ENCODE results near the gene SYAP1.
A peak's percentile ranks its signal among the peaks of the same experiment; 100 is the strongest.
"Not testable (repeated sequence)": the region's sequence is repeated elsewhere in the genome, so short reads cannot be mapped to it uniquely, and the experiment has no call there.

The SYAP1 gene

GRCh38 chrX:16783452-16783851, 64.0 kb downstream of the SYAP1 start:
- ATAC-seq, result no peak
- Mint-ChIP-seq H3K4me3 (no peak overlapping the region), H3K9me3 (no peaks in the 10 kb centered on the region), H3K27me3 (no peaks in the 10 kb centered on the region), H3K4me1 (peaks cover 13% of the 10 kb centered on the region), H3K36me3 (ENCODE audit: low read depth) (peaks cover 6% of the 10 kb centered on the region), H3K27ac (no peak overlapping the region)
- no peak for DNase-seq

GRCh38 chrX:16784440-16784839, 65.0 kb downstream of the SYAP1 start:
- H3K4me1 Mint-ChIP-seq, result peaks cover 13% of the 10 kb centered on the region
- H3K27me3 Mint-ChIP-seq; H3K36me3 Mint-ChIP-seq (ENCODE audit: low read depth); H3K27ac Mint-ChIP-seq; ATAC-seq; H3K9me3 Mint-ChIP-seq; DNase-seq; H3K4me3 Mint-ChIP-seq: not testable (repeated sequence)

DNA sequence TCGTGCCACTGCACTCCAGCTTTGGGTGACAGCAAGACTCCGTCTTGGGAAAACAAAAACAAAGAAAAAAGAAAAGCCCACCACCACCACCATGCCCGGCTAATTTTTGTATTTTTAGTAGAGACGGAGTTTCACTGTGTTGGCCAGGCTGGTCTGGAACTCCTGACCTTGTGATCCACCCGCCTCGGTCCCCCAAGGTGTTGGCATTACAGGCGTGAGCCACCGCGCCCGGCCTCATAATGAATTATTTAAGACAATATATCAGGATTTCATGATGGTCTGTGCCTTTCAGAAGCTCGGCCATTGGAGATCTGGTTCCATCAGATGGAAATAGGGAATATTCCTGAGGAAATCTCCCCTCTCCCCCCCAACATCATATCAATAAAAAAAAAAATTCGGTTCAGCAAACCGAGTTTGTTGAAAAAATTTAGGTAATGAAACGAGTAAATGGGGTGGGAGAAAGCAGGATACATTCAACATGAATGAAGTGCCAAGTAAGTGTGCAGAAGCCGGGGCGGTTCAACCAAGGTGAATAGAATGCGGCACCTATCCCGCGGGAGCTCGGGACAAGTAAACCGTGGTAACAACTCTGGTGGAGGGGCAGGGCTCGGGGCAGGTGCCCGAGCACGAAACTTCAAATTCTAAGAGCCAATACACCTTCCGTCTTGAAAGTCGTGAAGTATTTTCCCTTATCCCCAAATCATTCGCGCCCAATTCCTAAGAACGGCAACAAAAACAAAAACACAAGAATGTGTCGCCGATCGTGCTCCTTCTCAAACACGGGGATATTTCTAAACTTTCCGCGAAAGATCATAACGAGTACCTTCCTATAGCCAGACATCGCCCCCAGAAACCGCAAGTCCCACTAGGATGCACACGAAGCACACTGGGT, 66.1 kb downstream of the SYAP1 start:
- no peak for ATAC-seq
- Mint-ChIP-seq H3K36me3 (ENCODE audit: low read depth) (peaks cover 7% of the 10 kb centered on the region), H3K27me3 (no peaks in the 10 kb centered on the region), H3K4me1 (peaks cover 13% of the 10 kb centered on the region), H3K9me3 (no peaks in the 10 kb centered on the region), H3K4me3 (peak overlapping the region; percentile 96), H3K27ac (peak overlapping the region; percentile 91)
- no peak for DNase-seq

DNA sequence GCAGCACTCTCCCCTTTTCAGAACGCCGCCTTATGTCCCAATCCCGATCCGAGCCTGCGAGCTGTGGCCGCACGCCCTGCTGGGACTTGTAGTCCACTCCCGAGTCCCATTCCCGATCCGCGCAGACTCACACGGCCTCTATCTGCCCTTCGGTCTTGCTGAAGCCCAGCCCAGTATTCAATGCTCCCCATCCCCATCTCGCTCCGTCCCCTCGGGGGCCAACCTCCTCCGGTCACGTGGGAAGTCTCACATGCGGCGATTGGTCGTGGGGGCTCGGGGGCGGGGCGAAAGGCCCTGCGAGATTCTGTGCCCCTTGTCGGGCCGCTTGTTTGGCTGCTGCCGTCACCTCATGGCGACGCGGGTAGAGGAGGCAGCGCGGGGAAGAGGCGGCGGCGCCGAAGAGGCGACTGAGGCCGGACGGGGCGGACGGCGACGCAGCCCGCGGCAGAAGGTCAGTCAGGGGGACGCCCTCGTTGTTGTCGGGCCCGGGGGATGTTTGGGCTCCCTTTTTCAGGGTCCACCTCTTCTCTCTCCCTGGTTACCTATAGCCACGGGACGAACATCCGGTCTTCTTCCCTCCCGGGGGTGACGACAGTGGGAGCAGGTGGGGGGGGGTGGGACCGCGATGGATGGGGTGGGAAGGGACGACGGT, 66.9 kb downstream of the SYAP1 start, which contains the start of gene TXLNG:
Gene TXLNG (plus strand): TSS at position 328 of the 652 bp plus-strand sequence. CDS start 22 bp downstream, at position 350.
- H3K4me1 Mint-ChIP-seq, result peaks cover 17% of the 10 kb centered on the region

DNA sequence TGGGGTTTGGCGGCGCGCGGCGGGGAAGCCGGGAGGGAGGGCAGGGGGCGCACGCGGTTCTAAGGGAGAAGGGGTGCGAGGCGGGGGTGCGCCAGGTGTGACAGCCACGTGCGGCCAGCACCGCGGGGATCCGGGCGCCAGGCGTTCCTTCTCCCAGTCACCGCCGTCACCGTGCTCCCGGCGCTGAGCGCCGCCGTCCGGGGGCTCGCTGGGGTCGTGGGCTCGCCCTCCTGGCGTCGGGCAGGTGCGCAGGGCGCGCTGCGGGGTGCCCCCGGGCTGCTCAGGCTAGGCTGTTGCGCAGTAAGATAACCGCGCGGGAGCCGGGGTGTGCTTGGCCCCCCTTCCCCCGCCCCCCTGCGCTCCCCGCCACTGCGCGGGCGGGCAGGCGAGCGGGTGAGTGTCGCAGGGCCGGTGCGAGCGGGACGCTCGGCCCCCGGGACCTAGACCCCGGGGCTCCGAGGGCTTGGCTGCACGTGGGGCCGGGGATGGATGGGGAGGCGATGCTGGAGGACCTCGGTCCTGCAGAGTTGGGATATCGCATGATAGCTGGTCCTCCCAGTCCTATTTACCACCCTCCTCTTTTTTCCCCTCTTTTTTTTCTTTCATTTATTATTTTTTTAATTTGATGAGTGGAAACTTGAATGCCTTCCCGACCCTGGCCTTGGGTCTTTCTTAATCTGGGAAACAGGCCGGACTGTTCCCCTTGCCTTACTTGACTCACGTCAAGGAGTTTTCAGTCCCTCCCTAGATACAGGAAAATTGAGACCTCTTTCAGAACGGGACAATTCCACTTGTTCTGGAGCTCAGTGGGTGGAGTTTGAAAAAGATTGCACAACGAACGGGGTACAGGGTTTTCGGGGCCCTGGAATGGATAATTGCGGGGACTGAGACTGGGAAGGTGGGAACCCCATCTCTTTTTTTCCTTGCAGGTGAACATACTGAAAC, 67.7 kb downstream of the SYAP1 start:
- Mint-ChIP-seq H3K4me3 (peak overlapping the region; percentile 96), H3K9me3 (no peaks in the 10 kb centered on the region), H3K36me3 (ENCODE audit: low read depth) (peaks cover 14% of the 10 kb centered on the region), H3K4me1 (peaks cover 17% of the 10 kb centered on the region), H3K27me3 (no peaks in the 10 kb centered on the region), H3K27ac (peak overlapping the region; percentile 60)
- peak; percentile 16 for ATAC-seq
- DNase-seq, result peak; percentile 31

More for the DNA sequence above, 66.9 kb downstream of the SYAP1 start, which contains the start of gene TXLNG:
- Mint-ChIP-seq H3K36me3 (ENCODE audit: low read depth) (peaks cover 14% of the 10 kb centered on the region), H3K4me3 (peak within 1 kb of the TSS; percentile 96), H3K27me3 (no peaks in the 10 kb centered on the region), H3K27ac (peak within 1 kb of the TSS; percentile 91), H3K9me3 (no peaks in the 10 kb centered on the region)
- DNase-seq (peak; percentile 88), ATAC-seq (peak; percentile 99)

DNA sequence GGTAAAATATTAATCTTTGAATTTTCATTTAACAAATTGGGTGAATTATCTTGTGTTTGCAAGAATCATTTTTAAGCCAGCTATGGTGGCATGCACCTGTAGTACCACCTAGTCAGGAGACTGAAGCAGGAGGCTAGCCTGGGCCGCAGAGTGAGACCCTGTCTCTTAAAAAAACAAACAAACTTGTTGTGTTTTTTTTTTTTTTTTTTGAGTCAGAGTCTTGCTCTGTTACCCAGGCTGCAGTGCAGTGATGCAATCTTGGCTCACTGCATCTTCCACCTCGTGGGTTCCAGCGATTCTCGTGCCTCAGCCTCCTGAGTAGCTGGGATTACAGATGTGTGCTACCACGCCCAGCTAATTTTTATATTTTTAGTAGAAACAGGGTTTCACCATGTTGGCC, 69.1 kb downstream of the SYAP1 start:
- ATAC-seq (no peak), DNase-seq (no peak)
- Mint-ChIP-seq H3K27ac (peak overlapping the region; percentile 53), H3K4me1 (peaks cover 17% of the 10 kb centered on the region), H3K4me3 (peak overlapping the region; percentile 81), H3K9me3 (no peaks in the 10 kb centered on the region), H3K27me3 (no peaks in the 10 kb centered on the region), H3K36me3 (ENCODE audit: low read depth) (peaks cover 18% of the 10 kb centered on the region)

GRCh38 chrX:16796298-16796697, 76.9 kb downstream of the SYAP1 start:
- Mint-ChIP-seq H3K27ac (no peak overlapping the region), H3K9me3 (no peaks in the 10 kb centered on the region), H3K4me1 (peaks cover 2% of the 10 kb centered on the region), H3K4me3 (no peak overlapping the region), H3K36me3 (ENCODE audit: low read depth) (peaks cover 18% of the 10 kb centered on the region), H3K27me3 (no peaks in the 10 kb centered on the region)
- ATAC-seq, result no peak
- no peak for DNase-seq

GRCh38 chrX:16797358-16797757, 77.9 kb downstream of the SYAP1 start:
- Mint-ChIP-seq H3K4me3 (no peak overlapping the region), H3K4me1 (peaks cover 3% of the 10 kb centered on the region), H3K36me3 (ENCODE audit: low read depth) (peaks cover 18% of the 10 kb centered on the region), H3K27me3 (no peaks in the 10 kb centered on the region), H3K27ac (no peak overlapping the region), H3K9me3 (no peaks in the 10 kb centered on the region)
- no peak for DNase-seq
- no peak for ATAC-seq

DNA sequence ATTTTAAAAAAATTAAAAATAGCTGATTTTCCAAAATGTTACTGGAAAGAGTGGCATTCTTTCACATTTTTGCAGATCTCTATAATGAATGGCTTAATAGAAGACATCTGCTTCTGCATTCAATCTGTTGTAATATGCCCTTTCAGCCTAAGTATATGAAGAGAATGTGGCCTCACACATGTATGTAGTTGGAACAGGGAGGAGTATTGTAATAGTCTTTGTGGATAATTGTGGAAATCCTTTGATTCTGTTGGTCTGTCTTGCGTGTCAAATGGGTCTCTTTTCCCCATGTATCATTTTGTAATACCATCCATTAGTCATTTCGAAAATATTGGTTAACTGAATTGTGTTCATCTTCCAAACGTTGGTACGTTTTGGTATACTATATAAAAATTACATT, 78.4 kb downstream of the SYAP1 start:
- Mint-ChIP-seq H3K36me3 (ENCODE audit: low read depth) (peaks cover 20% of the 10 kb centered on the region), H3K4me3 (no peak overlapping the region), H3K27me3 (no peaks in the 10 kb centered on the region), H3K27ac (no peak overlapping the region), H3K9me3 (no peaks in the 10 kb centered on the region), H3K4me1 (peaks cover 4% of the 10 kb centered on the region)
- ATAC-seq (no peak), DNase-seq (no peak)

DNA sequence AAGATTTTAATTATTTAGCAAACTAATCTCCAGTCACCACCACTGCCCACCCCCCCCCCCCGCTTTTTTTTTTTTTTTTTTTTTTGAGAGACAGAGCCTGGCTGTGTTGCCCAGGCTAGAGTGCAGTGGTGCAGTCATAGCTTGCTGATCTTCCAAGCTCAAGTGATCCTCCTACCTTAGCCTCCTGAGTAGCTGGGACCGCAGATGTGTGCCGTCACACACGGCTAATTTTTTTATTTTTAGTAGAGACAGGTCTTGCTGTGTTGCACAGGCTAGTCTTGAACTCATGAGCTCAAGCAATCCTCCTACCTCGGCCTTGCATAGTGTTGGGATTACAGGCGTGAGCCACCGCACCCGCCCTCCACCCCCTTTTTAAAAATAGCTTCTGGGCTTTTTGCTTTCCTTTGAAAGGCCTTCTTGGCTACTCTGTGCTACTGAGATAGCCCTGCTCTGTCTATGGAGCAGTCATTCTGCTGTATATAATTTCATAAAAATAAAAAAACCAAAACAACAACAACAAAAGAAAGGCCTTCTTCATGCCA, 85.6 kb downstream of the SYAP1 start:
- H3K4me3 Mint-ChIP-seq, result no peak overlapping the region
- DNase-seq (no peak), ATAC-seq (no peak)
- H3K27me3 Mint-ChIP-seq, result no peaks in the 10 kb centered on the region
- peaks cover 14% of the 10 kb centered on the region for H3K4me1 Mint-ChIP-seq
- no peaks in the 10 kb centered on the region for H3K9me3 Mint-ChIP-seq
- peaks cover 11% of the 10 kb centered on the region for H3K36me3 Mint-ChIP-seq (ENCODE audit: low read depth)
- H3K27ac Mint-ChIP-seq, result no peak overlapping the region

GRCh38 chrX:16807548-16807947, 88.1 kb downstream of the SYAP1 start:
- H3K4me1 Mint-ChIP-seq, result peaks cover 12% of the 10 kb centered on the region
- H3K27me3 Mint-ChIP-seq, result no peaks in the 10 kb centered on the region
- H3K36me3 Mint-ChIP-seq (ENCODE audit: low read depth), result peaks cover 9% of the 10 kb centered on the region
- H3K27ac Mint-ChIP-seq, result no peak overlapping the region
- DNase-seq, result no peak
- H3K4me3 Mint-ChIP-seq, result no peak overlapping the region
- no peaks in the 10 kb centered on the region for H3K9me3 Mint-ChIP-seq
- ATAC-seq, result no peak

GRCh38 chrX:16807976-16808542, 88.6 kb downstream of the SYAP1 start:
- H3K27me3 Mint-ChIP-seq, result no peaks in the 10 kb centered on the region
- H3K4me1 Mint-ChIP-seq, result peaks cover 12% of the 10 kb centered on the region
- H3K9me3 Mint-ChIP-seq, result no peaks in the 10 kb centered on the region
- no peak for DNase-seq
- ATAC-seq, result no peak
- H3K36me3 Mint-ChIP-seq (ENCODE audit: low read depth), result peaks cover 12% of the 10 kb centered on the region
- no peak overlapping the region for H3K4me3 Mint-ChIP-seq
- H3K27ac Mint-ChIP-seq, result no peak overlapping the region

GRCh38 chrX:16814597-16814996, 95.2 kb downstream of the SYAP1 start:
- H3K27me3 Mint-ChIP-seq, result no peaks in the 10 kb centered on the region
- H3K27ac Mint-ChIP-seq, result no peak overlapping the region
- no peak overlapping the region for H3K4me3 Mint-ChIP-seq
- DNase-seq, result no peak
- no peak for ATAC-seq
- no peaks in the 10 kb centered on the region for H3K9me3 Mint-ChIP-seq
- peaks cover 15% of the 10 kb centered on the region for H3K36me3 Mint-ChIP-seq (ENCODE audit: low read depth)
- no peaks in the 10 kb centered on the region for H3K4me1 Mint-ChIP-seq
